Eye (tissue), 1 donor: ENCODE measurements around the gene MORC4.

Experiments used
- DNase-seq: peaks from one replicate; pipeline ENCODE4 v3.0.0-alpha.2; 2015

Gene MORC4

DNA sequence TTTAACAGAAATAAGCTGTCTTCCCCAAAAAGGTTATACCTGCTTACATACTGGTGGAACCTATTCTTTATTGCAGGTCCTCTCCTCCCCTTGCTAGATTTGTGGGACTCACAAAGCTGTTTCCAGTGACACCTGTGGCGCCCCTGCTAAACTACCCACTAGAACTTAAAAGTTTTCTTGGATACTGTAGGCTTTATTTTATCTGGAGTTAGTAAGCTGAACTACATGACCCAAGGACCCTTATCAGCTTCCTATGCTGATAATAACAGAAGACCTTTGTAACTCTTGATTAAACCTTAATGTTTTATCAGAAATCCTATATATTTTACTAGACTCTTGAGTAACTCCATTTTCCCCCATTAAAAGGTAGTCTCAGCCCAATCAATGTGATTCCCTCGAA lies 47.5 kb downstream of the MORC4 start:
- no peak for DNase-seq

DNA sequence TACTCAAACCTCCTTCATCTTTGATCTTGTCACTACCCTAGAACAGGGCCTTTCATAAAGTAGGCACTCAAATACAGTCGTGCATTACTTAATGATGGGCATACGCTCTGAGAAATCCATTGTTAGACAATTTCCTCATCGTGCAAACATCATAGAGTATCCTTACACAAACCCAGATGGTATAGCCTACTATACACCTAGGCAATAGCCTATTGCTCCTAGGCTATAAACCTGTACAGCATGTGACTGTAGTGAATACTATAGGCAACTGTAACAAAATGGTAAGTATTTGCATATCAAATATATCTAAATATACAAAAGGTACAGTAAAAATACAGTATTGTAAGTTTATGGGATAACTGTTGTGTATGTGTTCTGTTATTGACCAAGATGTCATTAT lies 47.9 kb downstream of the MORC4 start:
- DNase-seq: no peak

DNA sequence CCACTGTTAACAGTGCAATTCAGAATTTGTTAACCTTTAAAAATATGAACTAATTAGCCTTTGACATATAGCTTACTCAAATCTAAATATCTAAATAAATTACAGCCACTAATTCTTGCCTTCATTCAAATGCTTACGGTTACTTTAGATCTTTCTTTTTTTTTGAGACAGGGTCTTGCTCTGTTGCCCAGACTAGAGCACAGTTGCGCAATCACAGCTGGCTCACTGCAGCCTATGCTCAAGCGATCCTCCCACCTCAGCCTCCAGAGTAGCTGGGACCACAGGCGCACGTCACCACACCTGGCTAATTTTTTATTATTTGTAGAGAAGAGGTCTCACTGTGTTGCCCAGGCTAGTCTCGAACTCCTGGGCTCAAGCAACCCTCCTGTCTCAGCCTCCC lies 48.8 kb downstream of the MORC4 start:
- no peak for DNase-seq

DNA sequence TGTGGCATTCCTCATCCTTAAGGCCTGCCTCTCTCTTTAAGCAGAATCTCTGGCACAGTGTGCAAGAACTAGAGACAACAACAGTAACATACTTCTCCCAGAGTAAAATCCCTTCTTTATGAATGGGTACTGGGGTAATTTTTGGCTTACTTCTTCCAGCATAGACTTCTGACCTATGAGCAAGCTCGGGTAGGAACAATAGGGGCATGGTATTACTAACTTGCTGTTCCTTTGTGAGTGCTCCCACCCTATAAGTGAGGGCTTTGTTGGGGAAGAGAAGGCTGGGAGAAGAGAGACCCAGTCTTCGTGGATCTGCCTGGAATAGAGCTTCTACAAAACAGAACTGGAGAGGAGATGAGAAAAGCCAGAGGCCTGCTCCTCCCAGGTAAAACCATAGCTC lies 49.6 kb downstream of the MORC4 start:
- no peak for DNase-seq

DNA sequence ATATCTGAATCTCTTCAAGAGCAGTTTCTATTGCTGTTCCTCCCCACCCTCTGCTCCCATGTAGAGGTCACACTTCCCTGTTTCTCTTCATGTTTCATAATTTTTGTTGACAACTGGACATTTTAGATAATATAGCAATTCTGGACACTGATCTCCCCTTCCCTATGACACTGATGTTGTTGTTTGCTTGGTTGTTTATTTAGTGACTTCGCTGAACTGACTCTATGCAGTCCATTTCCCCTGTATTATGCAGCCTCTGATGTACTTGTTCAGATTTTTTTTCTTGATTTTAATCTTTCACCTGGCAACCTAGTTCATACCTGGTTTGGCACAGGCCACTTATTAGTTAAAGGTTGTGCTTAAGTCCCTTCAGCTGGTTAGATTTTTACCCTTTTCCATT lies 50.6 kb downstream of the MORC4 start:
- DNase-seq: no peak

DNA sequence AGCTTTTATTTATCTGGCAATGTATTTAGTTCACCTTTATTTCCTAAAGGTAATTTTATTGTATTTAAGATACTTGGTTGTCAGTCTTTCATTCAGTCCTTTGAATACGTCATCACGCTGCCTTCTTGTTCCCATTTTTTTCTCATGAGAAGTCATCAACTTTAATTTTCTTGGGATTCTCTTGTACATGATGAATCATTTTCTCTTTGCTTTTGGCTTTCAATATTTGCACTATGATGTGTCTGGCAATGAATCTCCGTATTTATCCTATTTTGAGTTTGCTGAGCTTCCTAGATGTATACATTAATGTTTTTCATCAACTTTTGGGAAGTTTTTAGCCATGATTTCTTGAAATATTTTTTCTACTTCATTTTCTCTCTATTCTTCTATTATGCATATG lies 51.4 kb downstream of the MORC4 start:
- DNase-seq: no peak

DNA sequence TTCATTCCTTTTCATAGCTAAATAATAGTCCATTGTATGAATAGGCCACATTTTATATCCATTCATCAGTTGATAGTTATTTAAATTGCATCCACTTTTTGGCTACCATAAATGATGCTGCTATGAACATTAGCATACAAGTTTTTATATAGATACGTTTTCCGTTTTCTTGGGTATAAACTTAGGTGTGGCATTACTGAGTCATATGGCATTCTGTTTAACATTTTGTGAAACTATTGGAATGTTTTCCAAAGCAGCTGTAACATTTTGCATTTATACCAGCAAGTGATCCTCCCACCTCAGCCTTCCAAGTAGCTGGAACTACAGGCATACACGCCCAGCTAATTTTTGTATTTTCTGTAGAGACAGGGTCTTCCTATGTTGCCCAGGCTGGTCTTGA lies 53.5 kb downstream of the MORC4 start:
- DNase-seq: no peak

DNA sequence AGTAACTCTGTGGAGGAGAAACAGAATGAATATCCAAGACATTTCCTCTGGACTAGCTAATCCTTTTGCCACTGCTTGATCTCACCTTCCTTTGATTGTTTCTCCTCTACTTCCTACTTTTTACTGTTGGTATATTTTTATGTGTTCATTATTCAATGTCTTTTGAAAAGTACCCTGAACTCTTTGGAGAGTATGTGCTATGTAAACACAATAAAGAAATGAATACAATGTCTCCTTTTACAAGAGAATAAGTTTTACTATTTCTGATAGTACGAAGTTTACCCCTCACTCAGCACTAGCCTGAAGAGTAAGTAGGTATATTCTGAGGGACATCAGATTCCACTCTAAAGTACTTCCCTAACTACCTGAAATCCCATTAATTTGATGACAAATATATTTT lies 59.9 kb downstream of the MORC4 start:
- no peak for DNase-seq

DNA sequence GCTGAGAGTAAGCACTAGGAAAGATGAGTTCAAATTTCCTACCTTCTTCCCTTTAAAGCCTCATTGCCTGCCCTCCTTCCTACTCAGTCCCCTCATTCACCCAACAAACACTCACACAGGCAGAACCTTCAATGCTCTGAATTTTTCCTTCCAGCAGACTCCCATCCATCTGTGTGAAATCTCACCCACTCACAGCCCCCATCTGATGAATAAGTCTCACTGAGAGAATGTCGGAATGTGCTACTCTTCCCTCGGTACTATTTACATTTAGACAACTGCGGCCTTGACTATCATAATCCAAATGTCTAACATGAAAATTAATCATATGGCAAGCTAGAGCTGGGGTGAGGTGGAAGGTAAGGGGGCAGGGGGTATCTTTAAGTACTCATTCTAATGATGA lies 60.4 kb downstream of the MORC4 start:
- no peak for DNase-seq

DNA sequence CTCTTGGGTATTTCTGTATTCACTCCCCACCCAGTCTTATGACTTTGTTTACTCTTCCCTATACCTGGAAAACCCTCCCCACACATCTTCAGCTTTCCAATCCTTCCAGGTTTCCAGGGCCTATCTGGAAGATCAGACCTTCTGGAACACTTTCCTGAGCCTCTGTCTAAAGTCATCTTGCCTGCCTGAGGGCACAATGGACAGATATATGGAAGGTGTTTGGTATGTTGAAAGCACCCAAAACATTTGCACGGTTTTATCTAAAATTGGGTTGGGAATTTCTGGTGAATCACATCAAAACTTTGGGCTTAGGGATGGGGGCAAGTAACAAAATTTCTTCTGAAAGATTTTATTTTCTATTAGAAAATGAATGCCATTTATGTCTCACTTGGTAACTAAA lies 63.8 kb downstream of the MORC4 start:
- no peak for DNase-seq

DNA sequence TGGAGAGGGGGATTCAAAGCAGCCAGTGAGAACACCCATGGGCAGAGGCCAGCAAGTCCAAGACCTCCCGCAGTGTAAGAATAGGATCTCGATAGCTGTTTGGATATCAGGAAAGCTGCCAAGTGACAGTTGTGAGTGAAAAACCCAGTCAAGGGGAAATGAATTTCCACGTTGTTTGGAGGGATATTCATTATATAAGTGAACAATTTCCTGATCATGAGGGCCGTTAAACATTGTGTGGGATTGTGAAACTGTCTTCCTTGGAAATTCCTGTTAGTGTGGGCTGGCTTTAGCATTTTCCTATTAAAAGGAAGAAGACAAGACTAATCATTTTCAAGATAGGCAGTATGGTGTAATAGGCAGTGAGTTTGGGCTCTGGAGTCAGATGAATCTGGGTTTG lies 64.8 kb downstream of the MORC4 start:
- no peak for DNase-seq

DNA sequence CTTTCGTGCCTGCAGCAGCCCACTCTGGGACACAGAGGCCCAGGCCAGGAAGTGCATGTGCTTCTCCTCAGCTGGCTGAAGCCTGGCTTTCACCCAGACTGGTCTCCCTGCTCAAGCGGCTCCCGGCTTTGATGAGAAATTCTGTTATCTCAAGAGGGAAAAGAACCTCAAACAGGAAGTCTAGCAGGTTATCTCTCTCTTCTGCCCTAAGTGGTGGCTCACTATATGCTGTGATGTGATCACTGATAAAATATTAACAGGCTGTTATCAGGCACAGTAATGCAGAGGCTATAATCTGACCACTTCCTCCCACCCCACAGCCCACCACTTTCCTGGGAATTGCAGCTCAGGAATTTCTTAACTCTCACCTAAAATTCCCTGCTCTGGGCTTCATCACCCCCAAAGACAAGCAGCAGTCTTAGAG lies 66.5 kb downstream of the MORC4 start:
- DNase-seq: no peak

DNA sequence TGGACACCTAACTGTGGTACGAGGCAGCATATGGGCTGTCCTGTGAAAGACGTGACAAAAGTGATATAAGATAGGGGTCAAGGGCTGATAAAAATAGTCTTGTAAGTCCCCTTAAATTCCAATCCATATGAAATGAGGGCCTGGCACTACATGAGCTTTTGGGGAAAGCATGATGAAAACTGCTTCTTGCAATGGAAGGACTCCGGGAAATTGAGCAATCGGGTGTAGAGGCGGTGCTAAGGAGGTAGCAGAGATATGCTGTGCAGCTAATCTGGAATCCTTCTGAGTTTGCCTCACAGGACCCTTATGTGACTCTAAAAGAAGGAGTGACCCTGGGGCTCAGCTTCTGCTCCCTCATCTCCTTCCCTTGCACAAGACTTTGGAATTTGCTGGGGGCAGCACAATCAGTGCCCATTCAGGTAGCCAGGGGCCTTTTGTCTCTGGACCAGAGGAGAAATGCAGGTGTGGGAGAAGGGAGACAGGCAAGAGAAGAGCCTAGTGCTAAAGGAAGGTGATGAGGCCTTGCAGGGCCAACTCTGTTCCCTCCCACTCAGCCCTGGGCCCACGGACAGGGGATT lies 67.0 kb downstream of the MORC4 start:
- DNase-seq: no peak

DNA sequence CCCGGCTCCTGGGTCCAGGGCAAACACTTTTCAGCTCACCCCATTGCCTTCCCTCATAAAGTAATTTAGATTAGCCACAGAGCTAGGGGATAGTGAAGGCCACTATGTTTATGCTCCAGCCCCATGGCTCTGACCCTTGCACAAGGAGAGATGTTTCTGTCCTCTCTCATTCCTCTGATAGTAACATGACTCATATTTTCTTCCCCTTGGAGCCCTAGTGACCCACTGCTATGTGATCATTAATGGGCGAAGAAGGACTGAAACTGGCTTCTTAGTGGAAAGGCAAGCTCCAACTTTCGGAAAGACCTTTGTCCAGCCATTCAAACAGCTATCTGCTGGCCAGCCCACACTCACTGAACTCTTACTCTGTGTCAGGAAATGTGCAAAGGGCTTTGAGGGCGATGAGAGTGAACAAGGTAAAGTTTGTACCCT lies 67.5 kb downstream of the MORC4 start:
- no peak for DNase-seq

DNA sequence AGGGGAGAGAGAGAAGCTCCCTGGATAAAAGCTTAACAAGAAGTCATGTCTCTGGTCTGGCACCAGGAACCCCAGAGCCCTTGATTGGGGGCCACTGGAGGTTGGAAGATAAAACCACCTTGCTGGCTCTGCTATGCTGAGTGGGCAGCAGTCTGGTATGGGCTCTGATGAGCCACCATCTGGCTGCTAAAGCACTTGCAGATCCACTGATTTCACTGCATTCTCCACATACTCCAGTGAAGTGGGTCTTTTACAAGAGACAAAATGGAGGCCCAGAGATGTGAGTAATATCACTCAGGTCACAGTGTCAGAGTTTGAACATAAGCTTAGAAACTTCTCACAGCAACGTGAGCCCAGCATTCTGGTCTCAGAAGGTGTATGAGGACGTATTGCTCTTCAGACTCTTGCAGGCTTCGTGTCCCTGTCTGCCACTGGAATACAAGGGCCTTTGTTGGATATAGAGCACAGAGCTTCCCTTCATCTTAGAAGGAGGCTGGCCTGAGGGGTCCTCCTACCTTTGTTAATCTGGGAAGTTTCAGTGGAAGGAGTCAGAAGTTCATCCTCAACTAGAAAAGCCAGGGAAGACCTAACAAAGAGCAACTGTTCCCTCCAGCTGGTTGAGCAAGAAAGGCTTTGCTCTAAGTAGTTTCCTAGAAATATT lies 68.1 kb downstream of the MORC4 start:
- DNase-seq: no peak

DNA sequence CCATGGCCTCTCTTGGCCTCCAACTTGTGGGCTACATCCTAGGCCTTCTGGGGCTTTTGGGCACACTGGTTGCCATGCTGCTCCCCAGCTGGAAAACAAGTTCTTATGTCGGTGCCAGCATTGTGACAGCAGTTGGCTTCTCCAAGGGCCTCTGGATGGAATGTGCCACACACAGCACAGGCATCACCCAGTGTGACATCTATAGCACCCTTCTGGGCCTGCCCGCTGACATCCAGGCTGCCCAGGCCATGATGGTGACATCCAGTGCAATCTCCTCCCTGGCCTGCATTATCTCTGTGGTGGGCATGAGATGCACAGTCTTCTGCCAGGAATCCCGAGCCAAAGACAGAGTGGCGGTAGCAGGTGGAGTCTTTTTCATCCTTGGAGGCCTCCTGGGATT lies 71.8 kb downstream of the MORC4 start:
- DNase-seq: no peak

DNA sequence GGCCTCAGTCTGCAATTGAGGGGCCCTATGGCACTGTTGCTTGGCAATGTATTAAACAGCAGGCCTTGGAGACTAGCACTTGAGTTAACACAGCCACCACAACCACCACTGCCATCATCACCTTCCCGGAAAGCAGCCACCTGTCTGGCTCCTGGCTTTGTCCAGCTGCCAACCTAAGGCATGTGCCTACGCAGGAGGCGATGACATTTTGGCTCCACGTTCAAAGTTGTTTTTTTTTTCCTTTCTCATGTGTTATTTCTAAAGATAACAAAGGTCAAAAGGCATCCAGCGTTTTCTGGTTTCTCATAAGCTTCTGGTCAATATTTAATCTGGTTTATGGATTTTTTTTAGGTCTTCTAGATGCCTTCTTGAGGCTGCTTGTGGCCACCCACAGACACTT lies 72.3 kb downstream of the MORC4 start:
- no peak for DNase-seq

DNA sequence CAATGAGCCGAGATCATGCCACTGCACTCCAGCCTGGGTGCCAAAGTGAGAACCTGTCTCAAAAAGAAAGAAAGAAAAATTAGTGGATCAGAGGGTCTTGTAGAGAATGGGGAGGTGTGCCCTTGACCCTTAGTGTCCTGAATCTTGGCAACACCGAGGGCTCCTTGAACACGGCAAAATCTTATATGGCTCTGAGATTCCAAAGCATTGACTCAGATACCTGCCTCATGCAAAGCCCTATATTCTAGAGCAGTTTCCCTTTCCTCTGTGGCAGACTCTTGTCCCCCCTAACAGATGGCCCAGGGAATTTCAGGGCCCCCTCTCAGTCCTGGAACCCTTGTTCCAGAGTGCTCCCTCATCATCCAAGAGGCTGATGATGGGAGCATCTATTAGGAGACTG lies 73.0 kb downstream of the MORC4 start:
- no peak for DNase-seq

DNA sequence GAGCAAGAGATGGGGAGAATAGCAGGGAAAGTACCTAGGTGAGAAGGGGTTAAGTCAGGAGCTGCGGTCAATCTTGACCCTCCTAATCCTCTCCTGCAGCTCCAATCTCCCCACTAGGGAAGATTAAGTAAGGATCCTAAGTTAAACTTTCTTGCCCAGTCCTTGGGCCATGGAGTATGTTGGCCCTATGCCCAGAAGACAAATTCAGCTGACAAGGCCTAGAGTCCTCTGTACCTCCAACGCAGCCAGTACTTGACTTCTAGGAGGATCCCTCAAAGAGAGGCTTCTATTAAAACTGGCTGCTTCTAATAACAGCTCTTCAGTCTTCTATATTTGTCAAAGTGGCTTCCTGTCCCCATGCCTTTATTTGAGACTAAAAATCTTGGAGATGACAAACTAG lies 78.4 kb downstream of the MORC4 start:
- no peak for DNase-seq

DNA sequence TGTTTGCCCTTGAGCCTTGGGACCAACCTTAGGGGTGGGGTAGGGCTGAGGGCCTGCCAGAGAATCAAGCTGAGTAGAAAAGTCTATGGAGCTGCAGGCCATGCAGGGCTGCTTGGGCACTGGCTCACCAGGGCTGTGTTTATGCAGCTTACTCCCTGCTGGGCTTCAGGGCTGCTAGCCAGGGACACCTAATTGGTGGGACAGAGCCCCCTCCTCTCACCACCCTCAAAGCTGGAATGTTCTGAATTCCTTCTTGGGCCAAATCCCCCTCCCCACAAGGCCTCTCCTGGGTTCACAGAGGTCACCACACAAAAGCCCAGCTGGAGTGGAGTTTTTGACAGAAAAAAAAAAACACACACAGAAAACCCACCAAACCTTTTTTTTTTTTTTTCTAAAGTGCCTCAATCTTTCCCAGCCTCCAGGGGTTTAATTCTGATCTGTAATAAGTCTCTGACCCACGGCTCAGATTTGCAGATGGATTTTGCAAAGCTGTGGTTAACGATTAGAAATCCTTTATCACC lies 80.0 kb downstream of the MORC4 start, which contains the start of gene CLDN2:
Gene CLDN2, plus strand, starts transcription at position 471 of the 521 bp plus-strand sequence. CDS start 7,827 bp downstream, outside the sequence.
- DNase-seq: peak; percentile 74

DNA sequence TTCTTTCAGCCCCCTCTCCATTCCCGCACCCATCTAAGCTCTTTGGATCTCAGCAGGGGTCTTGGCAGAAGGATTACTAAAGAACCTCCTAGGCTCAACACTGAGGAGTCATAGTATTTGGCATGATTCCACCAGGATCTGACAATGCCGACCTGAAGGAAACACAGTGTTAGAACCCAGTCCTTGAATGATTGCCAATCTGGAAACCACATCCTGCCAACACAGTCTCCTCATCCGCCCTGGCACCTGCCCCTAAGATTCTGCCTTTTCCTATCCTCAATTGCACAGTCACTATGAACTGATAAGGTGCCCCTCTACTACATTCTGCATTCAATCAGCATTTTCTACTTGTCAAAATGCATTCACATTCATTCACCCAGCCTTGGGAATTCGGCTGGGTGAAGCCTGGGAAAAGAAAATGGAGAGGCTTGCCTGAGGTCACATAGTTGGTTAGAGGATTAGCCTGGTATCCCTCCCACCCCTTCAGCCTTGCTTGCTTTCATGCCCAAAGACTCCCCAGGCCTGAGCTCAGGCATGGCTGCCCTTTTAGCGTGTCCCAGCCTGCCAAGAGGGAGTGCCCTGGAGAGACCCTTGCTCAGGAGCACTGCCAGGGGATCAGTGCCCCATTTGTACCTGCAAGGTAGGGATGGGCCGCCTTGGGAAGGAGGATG lies 82.0 kb downstream of the MORC4 start:
- no peak for DNase-seq

DNA sequence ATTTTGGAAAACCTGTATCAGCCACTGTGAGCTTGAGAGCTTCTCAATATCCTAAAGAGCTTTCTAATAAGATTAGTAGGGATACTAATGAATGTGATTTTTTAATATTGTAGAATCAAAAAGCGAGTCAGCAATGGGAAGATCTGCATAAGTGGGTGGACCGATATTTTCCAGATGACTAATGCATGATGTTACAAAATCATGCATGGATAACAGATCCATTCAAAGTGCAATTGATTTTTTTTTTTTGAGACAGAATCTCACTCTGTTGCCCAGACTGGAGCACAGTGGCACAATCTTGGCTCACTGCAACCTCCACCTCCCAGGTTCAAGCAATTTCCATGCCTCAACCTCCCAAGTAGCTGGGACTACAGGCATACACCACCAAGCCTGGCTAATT lies 87.1 kb downstream of the MORC4 start:
- no peak for DNase-seq

DNA sequence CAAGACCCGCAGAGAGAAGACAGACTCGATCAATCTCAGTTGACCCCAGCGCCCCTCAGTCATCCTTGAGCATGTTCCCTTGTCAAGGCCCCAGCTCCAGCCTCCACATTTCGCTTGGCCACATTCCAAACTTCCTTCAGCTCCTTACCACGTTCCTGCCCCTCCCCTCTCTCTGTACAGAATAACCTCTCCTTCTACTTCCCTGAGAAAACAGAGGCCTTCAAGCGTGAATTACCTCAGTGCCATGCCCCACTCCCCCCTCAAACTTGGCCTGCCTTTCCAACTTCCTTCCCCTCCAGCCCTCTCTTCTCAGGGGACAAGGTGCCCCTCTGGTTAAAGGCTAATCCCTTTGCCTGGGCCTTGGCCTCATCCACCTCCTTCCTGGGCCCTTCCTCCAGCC lies 93.7 kb downstream of the MORC4 start:
- peak; percentile 38 for DNase-seq

DNA sequence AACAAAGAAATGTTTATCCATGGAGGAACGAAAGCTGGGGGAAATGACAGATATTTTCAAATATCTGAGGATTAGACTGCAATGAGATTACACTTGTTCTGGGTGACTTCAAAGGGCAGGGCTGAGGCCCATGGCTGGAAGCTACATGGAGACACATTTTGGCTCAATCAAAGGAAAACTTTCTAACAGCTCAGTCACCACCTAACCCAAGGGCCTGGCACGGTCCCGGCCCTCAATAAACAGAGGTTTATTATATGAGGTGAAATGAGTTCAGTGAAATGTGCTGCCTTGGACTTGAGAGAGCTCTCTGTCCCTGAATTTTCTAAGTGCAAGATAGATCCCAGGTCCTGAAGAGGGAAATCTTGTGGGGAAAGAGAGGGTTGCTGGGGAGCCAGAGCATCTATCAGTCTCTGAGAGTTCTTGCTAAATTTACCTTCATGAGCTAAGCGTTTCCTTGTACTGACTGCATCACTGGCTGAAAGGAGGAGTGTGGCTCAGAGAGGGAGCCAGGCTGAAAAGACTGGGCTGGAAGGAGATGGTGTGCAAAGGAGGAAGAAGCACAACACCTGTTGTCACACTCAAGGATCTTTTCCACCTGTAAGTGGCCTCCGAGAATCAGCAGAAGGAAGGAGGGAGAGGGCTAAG lies 94.8 kb downstream of the MORC4 start:
- no peak for DNase-seq
